GM18526 (cell line): ENCODE measurements around the gene TSG101.

Source experiments
- POLR2A ChIP-seq: IDR thresholded peaks from 3 replicates; pipeline ENCODE4 v1.6.1; 2011; ENCODE audit not compliant: insufficient read length; ENCODE audit errors: extremely low read depth

Gene TSG101

DNA sequence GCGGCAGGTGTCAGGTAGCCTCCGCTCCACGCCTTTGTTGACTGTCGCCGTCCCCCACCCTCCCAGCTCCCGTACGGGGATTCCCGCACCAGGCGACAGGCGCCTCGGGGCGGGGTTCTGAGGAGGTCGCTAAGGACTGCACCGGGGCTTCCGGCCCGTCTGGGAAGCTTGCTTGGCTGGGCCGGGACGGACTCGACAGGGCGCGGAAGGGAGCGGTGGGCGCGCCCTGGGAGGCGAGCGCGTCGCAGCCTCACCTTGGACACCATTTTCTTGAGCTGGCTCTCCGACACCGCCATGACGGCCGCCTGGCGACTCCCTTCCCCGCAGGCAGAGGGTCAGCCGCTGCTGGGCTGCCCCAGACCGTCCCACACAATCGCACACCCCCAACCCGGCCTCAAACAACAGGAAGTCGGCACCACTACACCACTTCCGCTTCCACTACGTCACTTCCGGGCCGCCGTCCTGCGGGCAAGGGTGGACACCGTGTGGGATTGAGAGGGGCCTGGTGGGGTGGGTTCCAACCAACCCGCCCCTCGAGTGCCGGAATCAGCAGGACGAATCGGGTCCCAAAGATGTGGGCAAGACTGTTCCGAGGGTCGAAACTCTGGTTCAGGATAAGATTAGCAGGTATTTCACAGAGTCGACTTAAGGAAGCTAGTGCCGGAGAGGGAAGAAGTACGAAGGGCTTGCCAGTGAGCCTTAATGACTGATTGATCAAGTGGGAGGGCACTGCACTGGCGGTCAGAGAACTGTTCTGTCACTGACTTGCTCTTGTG is at the start of gene TSG101:
TSG101 (minus strand) TSS at position 422 of the 776 bp plus-strand sequence; CDS start at position 296, 126 bp downstream.
- TF ChIP-seq POLR2A = peak; percentile 89

DNA sequence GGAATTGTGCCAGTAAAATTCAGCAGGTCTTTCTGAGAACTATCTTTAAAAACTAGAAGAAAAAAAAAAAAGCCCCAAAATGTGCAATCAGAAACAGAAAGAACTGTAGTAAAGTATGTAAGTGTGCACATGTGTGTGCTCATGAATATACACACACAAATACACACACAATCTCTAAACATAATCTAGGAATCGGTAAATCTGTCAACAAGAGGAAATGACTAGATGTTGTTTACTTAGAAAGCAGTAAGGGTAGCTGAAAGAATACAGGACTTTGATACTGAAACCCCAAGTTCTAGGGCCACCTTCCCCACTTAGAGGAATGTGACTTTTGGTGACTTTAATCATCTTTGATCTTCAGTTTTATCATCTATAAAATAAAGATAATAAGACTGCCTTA is 48.6 kb upstream of the TSG101 start:
- no peak for TF ChIP-seq POLR2A

GRCh38 chr11:18567081-18567480 is 40.3 kb upstream of the TSG101 start:
- TF ChIP-seq POLR2A = no peak

- TF ChIP-seq POLR2A = no peak
Observed at GRCh38 chr11:18566406-18566805, 39.7 kb upstream of the TSG101 start.

DNA sequence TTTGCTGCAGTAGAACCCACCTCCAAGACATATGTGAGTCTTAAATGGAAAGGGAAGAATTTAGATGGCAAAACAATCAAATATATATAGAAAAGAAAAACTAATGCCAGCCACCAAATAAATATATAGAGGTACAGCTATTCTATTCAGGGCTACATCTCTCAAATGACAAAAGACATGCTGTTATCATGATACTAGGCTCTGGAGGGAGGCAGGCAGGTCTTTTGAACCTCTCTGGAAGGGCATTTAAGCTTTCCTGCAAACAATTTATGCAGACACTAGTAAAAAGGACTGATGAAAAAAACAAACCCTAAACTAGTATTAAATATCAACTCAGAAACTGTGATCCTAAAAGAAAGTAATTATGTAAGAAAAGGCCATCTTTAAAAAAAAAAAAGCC is 37.4 kb upstream of the TSG101 start:
- TF ChIP-seq POLR2A = no peak

- no peak for TF ChIP-seq POLR2A
Observed at GRCh38 chr11:18563090-18563730, 36.5 kb upstream of the TSG101 start.

DNA sequence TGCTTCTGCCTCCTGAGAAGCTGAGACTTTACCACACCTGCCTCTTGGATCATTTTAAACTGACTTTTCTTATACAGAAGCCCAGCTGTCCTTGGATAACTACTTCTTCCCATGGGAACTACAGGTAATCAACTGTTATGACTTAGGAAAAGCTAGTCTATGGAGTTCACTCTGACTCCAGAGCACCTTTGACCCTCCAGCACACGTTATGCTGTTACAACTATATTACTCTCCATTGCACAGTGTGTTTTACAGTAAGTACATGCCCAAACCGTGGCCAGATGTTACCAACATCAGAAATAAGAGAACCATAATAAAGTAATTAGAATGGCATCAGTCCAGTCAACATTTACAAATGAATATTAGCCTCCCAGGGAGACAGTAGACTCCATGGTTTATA is 21.3 kb upstream of the TSG101 start:
- TF ChIP-seq POLR2A = no peak

DNA sequence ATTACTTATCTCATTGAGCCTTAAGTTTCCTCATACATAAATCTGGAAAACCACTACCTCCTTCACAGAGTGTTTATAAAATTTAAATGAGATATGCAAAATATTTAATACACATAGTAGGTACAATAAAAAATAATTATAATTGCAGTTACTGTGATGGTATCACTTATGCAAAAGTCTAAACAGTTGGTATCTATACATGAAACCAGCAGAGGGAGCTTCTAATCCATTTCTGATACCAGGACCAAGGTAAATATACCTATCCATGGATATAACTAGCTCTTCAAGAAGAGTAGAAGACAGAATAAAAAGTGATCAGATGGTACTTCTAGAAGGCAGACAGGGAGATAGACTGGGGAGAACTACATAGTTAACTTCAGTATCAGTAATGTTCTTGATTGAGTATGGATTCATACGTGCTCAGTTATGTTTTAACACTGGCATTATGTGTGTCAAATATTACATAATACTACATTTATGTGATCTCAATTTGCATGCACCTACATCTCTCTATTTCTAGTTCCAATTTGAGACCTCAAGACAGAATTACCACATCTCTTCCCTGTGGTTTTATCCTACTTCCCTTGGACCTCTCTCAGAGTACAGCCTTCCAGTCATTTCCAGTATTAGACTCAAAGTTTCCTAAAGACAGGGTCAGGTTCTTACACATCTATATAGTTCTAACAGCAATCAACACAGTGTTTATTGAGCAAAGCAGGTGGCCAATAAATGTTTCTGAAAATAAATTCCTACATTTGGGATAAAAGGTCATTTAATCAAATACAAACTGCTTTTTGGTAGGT is 13.7 kb upstream of the TSG101 start:
- no peak for TF ChIP-seq POLR2A

DNA sequence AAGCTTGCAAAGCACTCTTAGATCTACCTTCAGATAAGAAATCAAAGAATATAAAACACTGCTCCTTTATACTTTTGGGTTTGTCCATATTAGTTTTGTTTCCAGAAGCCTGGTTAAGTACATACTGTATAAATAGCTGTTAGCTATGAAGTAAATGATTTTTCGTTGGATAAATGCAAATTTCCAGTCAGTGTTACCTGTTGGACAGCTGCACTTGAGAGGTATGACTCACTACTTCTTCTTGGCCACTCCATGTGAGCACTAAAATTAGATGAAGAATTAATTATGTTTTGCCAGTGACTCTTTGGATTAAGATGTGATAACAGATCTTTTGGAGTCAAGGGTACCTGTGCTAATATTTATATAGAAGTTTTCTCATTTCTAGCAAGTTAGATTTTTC is 9.5 kb upstream of the TSG101 start:
- TF ChIP-seq POLR2A = no peak

DNA sequence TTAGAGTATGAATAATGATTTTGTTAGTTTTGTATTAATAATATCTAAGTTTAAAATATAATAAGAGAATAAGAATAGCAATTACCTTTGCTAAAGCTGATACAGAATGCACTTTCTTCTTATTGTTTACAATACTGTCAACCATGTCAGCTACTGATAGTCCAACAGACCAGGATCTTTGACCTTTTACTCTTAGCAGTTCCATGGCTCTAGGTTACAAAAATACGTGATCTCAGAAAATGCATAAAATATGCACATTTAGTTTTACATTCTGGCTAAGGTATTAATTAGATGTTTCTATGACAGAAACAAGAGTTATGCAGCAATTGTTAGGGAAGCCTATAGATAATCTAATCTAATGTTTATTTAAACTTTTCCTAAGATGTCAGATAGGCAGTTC is 7.5 kb upstream of the TSG101 start:
- TF ChIP-seq POLR2A = no peak

GRCh38 chr11:18533365-18533764 is 6.6 kb upstream of the TSG101 start:
- TF ChIP-seq POLR2A = no peak

DNA sequence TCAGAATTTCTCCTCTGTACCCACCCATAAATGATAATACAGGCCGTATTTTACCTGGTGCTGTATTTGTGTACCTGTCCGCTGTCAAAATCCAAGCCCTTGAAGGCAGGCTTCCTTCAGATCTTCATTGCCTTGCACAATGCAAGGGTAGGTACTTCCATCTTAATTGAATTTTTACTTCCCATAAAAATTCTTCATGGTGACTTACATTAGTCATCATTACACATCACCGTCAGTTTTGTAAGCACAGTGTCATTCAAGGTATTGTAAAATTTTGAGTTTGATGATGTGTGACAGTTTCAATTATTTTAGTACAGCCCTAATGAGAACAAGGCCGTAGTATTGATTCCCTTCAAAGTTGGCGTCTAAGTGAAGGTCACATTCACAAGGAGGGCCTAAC is 770 bp upstream of the TSG101 start:
- TF ChIP-seq POLR2A = no peak

GRCh38 chr11:18526130-18526520 is 617 bp downstream of the TSG101 start:
- no peak for TF ChIP-seq POLR2A

- no peak for TF ChIP-seq POLR2A
Observed at GRCh38 chr11:18524248-18524647, 2.5 kb downstream of the TSG101 start.

DNA sequence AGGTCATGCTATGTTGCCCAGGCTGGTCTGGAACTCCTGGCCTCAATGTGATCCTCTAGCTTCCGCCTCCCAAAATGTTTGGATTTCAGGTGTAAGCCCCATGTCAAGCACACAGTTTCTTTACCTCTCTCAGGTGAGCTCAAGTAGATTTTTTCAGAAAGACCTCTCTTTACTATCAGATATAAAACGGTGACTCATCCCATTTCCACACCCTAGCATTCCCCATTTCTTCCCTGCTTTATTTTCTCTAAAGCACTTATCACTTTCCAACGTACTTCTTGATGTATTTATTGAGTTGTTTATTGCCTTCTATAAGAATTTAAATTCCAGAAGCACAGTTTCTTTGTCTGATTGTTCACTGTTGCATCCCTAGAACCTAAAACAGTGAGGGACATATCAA is 3.7 kb downstream of the TSG101 start:
- no peak for TF ChIP-seq POLR2A

GRCh38 chr11:18522388-18522787 is 4.4 kb downstream of the TSG101 start:
- no peak for TF ChIP-seq POLR2A

GRCh38 chr11:18521122-18521521 is 5.6 kb downstream of the TSG101 start:
- TF ChIP-seq POLR2A = no peak

DNA sequence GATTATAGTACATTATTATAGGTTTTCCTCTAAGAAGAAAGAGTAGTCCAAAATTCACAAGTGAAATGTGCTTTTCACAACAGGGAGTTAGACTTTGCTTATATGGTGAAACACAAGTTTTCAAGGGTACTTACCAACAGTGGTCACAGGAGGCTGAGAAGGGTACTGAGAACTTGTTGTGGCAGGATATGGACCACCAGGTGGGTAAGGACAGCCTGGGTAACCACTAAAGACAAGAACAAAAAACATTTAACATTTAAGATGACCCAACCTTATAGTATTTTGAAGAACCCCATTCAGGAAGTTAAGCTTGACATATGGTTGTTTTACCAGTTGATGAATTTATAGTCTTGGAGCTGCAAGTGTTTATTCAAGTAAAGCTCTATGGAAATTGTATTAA is 24.4 kb downstream of the TSG101 start:
- no peak for TF ChIP-seq POLR2A
